Measurements from ENCODE around the gene SNX1.

DNA sequence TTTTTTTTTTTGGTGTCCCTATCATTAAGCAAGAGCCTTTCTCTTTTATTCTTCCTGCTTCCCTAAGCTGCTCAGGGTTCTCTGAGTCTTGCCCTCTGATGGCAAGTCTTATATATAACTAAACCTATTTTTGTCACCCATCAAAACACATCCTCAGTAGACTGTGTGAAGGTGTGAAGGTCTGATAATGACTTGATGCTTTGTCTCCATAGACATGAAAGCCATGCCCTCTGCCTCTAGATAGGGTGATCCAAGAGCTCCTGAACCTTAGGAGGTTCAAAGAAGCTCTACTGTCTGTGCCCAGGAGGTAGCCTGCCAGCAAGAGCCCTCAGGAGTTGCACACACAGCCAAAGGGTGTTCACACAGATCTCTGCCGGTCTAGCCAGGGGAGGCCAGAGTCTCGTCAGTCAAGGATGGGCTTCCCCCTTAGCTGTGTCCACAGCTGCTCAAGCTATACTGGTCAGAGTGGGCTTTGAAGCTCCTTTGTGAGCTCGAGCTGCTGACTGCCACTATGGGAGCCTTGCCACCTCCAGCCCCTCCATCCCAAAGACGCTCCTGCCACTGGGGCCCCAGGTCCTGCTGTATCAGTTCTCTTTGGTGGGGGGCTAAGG is 42.7 kb downstream of the SNX1 start:
- no peak for TF ChIP-seq ZFX (IDR thresholded peaks at IDR 0.05)
- TF ChIP-seq, protein P1, sequence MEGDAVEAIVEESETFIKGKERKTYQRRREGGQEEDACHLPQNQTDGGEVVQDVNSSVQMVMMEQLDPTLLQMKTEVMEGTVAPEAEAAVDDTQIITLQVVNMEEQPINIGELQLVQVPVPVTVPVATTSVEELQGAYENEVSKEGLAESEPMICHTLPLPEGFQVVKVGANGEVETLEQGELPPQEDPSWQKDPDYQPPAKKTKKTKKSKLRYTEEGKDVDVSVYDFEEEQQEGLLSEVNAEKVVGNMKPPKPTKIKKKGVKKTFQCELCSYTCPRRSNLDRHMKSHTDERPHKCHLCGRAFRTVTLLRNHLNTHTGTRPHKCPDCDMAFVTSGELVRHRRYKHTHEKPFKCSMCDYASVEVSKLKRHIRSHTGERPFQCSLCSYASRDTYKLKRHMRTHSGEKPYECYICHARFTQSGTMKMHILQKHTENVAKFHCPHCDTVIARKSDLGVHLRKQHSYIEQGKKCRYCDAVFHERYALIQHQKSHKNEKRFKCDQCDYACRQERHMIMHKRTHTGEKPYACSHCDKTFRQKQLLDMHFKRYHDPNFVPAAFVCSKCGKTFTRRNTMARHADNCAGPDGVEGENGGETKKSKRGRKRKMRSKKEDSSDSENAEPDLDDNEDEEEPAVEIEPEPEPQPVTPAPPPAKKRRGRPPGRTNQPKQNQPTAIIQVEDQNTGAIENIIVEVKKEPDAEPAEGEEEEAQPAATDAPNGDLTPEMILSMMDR (conservative IDR thresholded peaks at IDR 0.05), result no peak

Data from C4-2B (cell line).